ENCODE results near the gene DCDC2C. TPM values are rescaled to one million over a fixed set of nuclear protein-coding genes. Genes with fewer than 3 reads are reported as not detected.
A peak's percentile ranks its signal among the peaks of the same experiment; 100 is the strongest.

Gene DCDC2C
- total RNA-seq, 4 donors from 2014 or later, result not detected

DNA sequence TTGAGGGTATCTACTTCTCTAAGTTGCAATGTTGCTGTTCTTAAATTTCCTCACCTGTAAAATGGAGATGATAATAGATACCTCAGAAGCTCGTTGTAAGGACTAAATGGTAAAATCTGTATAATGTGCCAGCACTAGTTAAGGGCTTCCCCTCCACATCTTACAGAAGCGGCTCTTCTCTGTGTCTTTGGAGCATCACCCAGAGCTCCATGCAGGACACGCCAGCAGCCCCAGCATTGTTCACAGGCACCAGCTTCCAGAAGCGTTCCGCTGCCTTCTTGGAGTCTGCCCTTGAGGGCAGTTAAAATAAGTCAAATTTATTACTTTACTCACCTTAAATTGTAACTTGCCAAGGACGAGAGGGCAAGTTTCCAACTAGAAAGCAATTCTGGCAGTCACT, 5.8 kb downstream of the DCDC2C start:
- Histone ChIP-seq H3K4me3 (no peak overlapping the region), H3K36me3 (no peaks in the 10 kb centered on the region), H3K9me3 (no peaks in the 10 kb centered on the region), H3K27me3 (no peaks in the 10 kb centered on the region), H3K27ac (no peak overlapping the region), H3K4me1 (no peaks in the 10 kb centered on the region)
- TF ChIP-seq, protein P1, sequence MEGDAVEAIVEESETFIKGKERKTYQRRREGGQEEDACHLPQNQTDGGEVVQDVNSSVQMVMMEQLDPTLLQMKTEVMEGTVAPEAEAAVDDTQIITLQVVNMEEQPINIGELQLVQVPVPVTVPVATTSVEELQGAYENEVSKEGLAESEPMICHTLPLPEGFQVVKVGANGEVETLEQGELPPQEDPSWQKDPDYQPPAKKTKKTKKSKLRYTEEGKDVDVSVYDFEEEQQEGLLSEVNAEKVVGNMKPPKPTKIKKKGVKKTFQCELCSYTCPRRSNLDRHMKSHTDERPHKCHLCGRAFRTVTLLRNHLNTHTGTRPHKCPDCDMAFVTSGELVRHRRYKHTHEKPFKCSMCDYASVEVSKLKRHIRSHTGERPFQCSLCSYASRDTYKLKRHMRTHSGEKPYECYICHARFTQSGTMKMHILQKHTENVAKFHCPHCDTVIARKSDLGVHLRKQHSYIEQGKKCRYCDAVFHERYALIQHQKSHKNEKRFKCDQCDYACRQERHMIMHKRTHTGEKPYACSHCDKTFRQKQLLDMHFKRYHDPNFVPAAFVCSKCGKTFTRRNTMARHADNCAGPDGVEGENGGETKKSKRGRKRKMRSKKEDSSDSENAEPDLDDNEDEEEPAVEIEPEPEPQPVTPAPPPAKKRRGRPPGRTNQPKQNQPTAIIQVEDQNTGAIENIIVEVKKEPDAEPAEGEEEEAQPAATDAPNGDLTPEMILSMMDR (IDR thresholded peaks at IDR 0.05), result no peak
- TF ChIP-seq POLR2A (IDR thresholded peaks at IDR 0.05), result no peak
- intact Hi-C loops (cut with DNase I; ENCODE audit: low total_unique reads), result no loop called here
- DNase-seq, result no peak

DNA sequence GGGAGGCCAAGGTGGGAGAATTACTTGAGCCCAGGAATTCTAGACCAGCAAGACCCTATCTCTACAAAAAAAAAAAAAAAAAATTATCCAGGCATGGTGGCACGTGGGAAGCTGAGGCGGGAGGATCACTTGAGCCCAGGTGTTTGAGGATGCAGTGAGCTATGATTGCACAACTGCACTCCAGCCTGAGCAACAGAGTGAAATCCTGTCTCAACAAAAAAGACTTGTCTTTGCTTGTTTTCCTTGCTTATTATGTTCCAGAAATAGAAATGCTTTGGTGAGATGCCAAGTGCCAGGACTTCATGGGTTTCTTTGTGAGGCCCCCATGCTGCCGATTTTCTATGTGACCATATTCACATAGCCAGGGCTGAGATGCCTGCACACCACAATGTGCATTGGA, 9.0 kb downstream of the DCDC2C start:
- Histone ChIP-seq H3K4me1 (no peaks in the 10 kb centered on the region), H3K27me3 (no peaks in the 10 kb centered on the region), H3K9me3 (no peaks in the 10 kb centered on the region), H3K27ac (no peak overlapping the region), H3K36me3 (no peaks in the 10 kb centered on the region), H3K4me3 (no peak overlapping the region)
- no peak for TF ChIP-seq POLR2A (IDR thresholded peaks at IDR 0.05)
- TF ChIP-seq, protein P1 (IDR thresholded peaks at IDR 0.05), result no peak
- intact Hi-C loops (cut with DNase I; ENCODE audit: low total_unique reads), result no loop called here
- no peak for DNase-seq

DNA sequence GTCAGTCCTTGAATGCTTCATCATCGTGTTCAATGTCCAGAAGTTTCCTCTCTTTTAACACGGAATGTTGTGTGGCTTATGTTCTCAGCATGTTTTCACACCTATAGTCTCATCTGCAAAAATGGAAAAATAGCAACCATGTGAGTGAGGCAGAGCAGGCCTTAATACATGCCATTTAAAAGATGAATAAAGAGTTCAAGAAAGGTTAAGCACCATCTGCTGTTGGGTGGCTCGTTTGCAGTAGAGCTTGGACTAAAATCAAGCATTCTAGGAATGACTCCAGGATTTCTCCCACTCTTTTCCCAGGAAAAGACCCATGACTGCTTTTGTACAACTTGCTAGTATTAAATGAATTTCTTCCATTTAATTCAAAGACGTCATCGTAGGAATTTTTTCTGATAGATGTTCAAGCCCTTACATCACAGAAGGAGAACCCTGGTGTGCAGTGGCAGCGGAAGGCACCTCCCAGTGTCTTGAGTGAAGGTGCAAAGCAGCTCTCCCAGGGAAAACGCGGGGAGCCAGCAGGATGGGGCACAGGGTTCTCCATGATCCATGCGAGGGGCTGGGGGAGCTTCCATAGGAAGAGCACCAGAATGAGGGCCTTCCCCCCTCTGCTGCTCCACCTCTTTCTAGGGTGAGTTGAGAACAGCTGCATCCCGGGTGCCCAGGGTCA, 9.6 kb downstream of the DCDC2C start:
- intact Hi-C loops (cut with DNase I; ENCODE audit: low total_unique reads), result no loop called here
- Histone ChIP-seq H3K4me3 (no peak overlapping the region), H3K36me3 (no peaks in the 10 kb centered on the region), H3K27me3 (no peaks in the 10 kb centered on the region), H3K9me3 (no peaks in the 10 kb centered on the region), H3K4me1 (no peaks in the 10 kb centered on the region), H3K27ac (peak overlapping the region in 1 of 2 donors; percentile 37)
- DNase-seq, result no peak
- TF ChIP-seq, protein P1 (IDR thresholded peaks at IDR 0.05), result no peak
- TF ChIP-seq POLR2A (IDR thresholded peaks at IDR 0.05), result no peak

DNA sequence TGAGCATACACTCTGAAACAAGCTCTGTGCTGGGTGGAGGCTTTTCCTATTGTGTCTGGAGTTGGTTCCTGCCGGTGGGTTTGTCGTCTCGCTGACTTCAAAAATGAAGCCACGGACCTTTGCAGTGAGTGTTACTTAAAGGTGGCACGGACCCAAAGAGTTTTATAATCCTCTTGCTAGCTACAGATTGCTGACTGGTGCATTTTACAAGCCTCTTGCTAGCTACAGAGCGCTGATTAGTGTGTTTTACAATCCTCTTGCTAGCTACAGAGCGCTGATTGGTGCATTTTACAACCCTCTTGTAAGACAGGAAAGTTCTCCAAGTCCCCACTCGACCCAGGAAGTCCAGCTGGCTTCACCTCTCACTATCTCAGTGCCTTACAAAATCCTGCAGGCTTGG, 15.3 kb downstream of the DCDC2C start:
- DNase-seq, result no peak
- intact Hi-C loops (cut with DNase I; ENCODE audit: low total_unique reads), result no loop called here
- Histone ChIP-seq H3K9me3 (no peaks in the 10 kb centered on the region), H3K36me3 (no peaks in the 10 kb centered on the region), H3K4me1 (no peaks in the 10 kb centered on the region), H3K4me3 (no peak overlapping the region), H3K27ac (no peak overlapping the region), H3K27me3 (no peaks in the 10 kb centered on the region)
- TF ChIP-seq, protein P1 (IDR thresholded peaks at IDR 0.05), result no peak
- no peak for TF ChIP-seq POLR2A (IDR thresholded peaks at IDR 0.05)

DNA sequence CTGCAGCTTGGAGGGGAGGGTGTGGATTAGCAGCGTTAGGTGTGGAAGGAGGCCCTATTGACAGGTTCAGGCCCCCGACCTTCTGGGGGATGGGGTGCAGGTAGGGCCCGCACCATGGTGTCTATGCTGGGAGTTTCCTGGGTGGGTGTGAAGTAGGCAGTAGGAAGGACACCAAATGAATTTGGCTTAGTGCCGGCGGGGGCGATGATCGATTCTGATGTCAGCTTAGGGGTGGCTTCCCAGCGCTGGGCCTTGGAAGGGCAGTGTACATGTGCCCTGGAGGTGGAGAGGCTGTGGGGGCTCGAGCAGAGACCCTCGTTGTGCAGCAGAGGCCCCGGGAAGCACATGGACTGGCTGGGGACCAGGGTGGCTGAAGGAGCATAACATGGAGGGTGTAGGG, 21.6 kb downstream of the DCDC2C start:
- no peak overlapping the region for H3K27ac ChIP-seq
- intact Hi-C loops (cut with DNase I; ENCODE audit: low total_unique reads), result no loop called here
- H3K4me3 ChIP-seq, result no peak overlapping the region
- H3K9me3 ChIP-seq, result no peaks in the 10 kb centered on the region
- no peak for DNase-seq
- TF ChIP-seq, protein P1 (IDR thresholded peaks at IDR 0.05), result no peak
- TF ChIP-seq POLR2A (IDR thresholded peaks at IDR 0.05), result no peak
- no peaks in the 10 kb centered on the region for H3K36me3 ChIP-seq
- H3K4me1 ChIP-seq, result no peaks in the 10 kb centered on the region
- H3K27me3 ChIP-seq, result no peaks in the 10 kb centered on the region

Data from uterus (tissue), 4 donors.